ENCODE measurements around the gene AK2.

GRCh38 chr1:32971156-32971555, 65.5 kb downstream of the AK2 start:
- TF ChIP-seq CTCF (IDR thresholded peaks at IDR 0.05; ENCODE audit: low read depth, low read length, poor library complexity, severe bottlenecking), result no peak
- TF ChIP-seq EZH2phosphoT487 (IDR thresholded peaks at IDR 0.05; ENCODE audit: borderline replicate concordance, low read length), result no peak
